GM19324 (cell line): Measurements from ENCODE around the gene DCLK2.
"Not testable (repeated sequence)": the region's sequence is repeated elsewhere in the genome, so short reads cannot be mapped to it uniquely, and the experiment has no call there.

Experiments
- ATAC-seq: cut with Tn5 transposase; IDR thresholded peaks from one replicate; pipeline ENCODE4 v1.9.1; 2021; ENCODE audit warnings: mild to moderate bottlenecking, moderate library complexity; ENCODE audit not compliant: unreplicated experiment, low FRiP score

DCLK2 gene

DNA sequence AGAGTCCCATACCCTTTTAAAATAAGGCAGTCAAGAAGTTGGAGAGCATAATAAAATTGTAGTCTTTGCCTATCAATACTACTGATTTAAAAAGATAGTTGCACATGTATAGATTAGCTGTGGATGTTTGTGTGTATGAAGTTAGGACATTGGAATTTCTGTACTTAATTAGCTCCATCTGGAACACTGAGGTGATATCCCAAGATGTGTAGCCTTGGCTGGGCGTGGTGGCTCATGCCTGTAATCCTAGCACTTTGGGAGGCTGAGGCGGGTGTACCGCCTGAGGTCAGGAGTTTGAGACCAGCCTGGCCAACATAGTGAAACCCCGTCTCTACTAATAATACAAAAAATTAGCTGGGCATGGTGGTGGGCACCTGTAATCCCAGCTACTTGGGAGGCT is 119.0 kb downstream of the DCLK2 start:
- not testable (repeated sequence) for ATAC-seq

DNA sequence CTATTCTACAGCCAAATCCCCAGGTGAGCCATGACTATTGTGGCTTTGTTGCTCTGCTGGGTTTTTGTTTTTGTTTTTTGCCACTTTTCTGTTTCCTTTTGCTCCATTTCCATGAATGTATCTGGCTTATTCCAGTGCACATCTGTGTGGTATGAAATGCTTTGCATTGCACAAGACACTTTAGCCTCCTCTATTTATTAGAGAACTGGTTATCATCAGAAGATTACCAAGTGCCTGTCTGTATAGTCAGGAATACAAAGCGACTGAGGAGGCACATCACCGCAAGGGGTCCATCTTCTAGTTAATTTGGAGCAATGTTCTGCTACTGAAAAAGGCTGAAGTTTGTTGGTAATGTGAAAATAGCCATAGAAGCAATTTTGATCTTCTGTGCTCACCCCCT is 120.8 kb downstream of the DCLK2 start:
- ATAC-seq, result no peak

DNA sequence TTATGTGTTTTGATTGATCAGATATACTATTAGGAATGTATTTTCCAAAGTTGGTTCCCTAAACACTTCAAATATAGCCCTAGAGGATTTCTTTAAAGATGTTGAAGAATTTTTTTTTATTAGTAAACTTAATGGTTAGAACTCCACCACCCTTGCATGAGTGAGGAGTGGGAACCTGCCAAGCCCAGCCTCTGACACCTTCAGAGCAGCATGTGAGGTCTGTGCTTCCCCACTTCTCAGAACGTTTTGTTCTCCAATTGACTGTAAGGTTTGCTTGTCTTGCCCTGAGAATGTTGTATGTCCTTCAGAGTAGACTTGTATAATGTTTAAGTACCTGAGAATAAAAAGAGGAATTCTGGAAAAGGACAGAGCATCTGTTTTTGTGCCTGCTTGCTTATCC is 126.8 kb downstream of the DCLK2 start:
- ATAC-seq, result no peak

- no peak for ATAC-seq
These were observed 128.0 kb downstream of the DCLK2 start for GRCh38 chr4:150206265-150206664.

- ATAC-seq, result no peak
These were observed 128.7 kb downstream of the DCLK2 start for GRCh38 chr4:150206954-150207353.

- no peak for ATAC-seq
These were observed 129.6 kb downstream of the DCLK2 start for GRCh38 chr4:150207871-150208270.

DNA sequence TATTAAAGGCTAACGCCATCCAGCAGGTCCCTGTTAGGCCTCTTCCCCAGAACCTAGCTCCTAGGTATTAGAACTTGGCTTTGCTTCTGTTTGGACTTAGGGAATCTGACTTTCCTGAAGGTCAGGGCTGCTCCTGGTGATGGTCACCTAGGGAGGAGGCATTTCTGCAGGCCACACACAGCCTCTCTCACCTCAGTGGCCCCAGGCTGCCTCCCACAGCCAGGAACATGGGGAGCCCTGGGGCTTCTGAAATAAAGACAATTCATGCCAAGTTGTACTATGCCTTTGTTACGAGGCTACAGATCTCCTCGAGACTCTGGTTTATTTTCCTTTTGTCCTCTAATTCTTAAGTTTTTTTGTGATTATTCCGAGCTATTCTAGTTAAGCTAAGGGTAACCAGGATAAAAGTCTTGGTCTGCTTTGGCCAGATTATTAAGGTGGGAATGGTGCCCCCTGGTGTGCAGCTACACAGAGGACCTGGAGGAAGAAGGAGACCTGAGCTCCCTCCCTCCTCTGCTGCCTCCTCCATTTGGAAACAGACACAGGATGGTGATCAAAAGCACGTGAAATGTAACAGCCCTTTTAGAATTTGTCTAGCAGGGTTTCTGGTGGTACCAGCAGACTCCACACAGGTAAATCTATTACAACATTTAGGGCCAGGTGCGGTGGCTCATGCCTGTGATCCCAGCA is 131.0 kb downstream of the DCLK2 start:
- no peak for ATAC-seq

DNA sequence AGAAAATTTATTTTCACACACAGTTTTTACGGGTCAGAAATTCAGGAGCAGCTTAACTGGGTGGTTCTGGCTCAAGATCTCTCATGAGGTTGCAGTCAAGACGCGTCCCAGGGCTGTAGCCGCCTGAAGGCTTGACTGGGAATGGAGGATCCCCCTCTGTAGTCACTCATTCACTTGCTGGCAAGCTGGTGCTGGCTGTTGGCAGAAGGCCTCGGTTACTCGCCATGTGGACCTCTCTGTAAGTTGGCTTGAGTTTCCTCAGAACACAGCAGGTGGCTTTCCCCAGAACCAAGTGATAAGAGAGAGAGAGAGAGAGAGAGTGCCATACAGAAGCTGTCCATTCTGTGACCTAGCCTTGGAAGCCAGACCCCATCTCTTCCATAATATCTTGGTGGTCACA is 132.8 kb downstream of the DCLK2 start:
- ATAC-seq, result no peak

DNA sequence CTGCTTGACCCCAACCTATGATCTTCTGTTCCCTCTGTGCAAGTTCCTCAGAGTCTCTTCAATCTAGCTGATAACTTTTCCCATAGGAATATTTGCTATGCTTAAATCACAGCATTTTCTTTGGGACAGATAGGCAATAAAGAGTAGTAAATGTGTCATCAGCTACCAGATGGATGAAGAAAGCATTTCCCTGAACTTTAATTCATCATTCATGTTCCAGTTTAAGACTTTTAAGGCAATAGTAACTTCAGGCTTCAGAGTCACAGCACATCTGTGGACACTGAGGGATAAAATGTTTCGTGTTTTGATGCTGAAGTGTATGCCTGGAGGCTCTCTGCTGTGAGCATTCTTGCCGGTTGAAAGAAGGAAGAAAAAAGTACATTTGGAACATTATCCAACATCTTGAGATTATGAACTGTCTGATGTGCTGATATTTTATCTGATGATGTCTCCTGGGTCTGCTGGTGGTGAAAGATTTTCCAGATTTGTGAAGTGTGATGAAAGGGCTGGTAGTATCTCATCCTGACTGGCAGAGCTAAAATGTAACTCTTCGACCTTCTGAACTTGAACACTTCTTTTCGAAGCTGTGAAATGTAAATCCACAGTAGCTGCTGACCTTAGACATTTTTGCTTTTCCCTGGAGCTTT is 133.7 kb downstream of the DCLK2 start:
- ATAC-seq, result no peak

- no peak for ATAC-seq
These were observed 134.2 kb downstream of the DCLK2 start for GRCh38 chr4:150212485-150212884.

- ATAC-seq, result no peak
These were observed 134.7 kb downstream of the DCLK2 start for GRCh38 chr4:150212927-150213326.

DNA sequence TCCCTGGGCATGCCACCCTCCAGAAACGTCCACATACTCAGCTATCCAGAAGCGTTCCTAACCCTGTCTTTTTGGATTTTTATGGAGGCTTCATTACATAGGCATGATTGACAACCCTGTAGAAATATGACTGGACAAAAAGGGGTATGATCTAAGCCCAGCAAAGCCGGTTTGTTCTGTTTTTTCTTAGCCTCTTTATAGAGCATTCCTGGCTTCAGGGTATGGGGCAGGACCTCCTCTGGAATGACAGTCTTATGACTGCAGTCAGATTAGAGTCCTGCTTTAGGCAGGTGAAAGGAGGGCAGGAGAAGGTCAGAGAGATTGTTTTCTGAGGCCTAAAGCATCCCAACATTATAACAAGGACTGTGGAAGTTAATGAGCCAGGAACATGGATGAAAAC is 137.4 kb downstream of the DCLK2 start:
- no peak for ATAC-seq

DNA sequence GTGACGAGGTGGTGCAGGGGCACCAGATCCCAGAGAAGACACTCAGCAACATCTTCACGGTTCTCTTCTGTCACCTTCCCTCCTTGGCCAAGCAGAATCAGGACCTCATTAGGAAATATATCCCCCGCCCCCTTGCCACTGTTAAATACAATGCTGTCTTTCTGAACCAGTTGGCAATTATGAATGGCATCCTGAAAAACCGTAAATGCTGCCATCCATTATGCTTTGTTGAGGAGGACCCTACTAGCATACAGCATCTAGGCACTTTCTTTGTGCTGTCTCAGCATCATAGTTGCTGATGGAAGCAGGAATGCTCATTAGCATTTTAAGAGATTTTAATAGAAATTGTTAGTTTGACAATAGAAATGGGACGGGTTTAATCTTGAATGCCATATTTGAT is 138.5 kb downstream of the DCLK2 start:
- no peak for ATAC-seq

- no peak for ATAC-seq
These were observed 138.9 kb downstream of the DCLK2 start for GRCh38 chr4:150217192-150217591.

- no peak for ATAC-seq
These were observed 139.6 kb downstream of the DCLK2 start for GRCh38 chr4:150217808-150218207.

DNA sequence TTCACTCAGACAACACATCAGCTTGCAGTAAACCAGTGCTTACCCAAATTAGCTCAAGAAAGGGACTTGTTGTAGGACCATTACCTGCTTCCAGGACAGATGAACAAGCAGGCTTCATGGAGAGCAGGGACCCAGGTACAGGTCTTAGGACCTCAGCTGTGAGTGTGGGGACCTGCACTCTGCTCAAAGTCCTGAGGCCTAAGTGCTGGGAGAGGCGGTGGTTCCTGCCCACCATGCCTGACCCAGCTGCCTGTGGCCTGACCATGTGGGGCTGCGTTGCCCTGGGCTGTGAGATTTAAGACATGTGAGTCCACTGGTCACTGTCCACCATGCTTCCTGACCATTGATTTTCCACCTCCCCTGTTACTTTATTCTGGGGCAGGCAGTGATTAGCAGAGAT is 140.2 kb downstream of the DCLK2 start:
- no peak for ATAC-seq

GRCh38 chr4:150219841-150220240 is 141.6 kb downstream of the DCLK2 start:
- ATAC-seq, result no peak

DNA sequence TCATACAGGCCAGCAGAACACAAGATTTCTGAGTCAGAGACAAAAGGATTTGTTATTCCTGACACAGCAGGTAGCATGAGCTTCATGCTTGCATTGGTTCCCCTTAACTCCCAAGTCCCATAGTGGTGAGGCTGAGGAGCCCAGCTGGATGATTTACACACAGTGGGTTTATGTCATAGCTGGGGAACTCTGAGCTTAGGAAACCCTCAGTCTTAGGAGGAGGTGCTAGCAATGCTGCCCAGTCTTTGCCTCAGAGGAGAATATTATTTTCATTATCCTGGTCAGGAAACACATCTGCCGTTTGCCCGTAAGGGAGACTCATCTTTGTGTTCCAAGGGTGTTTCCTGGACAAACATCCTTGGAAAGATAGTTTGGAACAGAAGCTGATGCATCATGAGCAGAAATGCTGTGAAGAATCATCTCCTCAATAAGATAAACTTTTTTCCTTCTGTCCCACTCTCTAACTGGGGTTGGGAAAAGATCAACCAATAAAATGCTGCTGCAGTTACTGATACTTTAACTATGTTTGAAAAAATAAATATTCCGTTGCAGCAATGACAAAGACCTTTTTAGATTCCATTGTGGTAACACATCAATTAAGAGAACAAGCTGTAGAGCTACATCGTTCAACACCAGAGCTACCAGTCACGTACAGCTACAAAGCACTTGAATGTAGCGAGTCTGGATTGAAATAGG is 146.8 kb downstream of the DCLK2 start:
- ATAC-seq, result no peak

DNA sequence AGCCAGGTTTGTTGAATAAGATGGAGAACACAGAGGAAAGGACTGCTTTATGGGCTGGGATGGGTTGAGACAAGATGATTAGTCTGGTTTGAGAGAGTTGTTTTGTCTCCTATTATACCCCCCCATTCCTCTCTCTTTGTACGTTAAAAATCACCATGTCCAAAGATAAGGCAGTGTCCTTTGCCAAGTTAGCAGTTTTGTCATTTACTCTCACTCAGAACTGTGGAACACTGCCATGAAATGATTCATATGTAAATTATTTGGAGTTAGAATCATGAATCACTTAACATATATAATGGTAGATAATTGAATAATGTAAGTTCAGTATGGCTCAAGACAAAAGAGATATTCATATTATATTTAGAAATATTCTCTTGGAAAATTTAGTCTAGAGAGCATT is 151.3 kb downstream of the DCLK2 start:
- ATAC-seq, result no peak

DNA sequence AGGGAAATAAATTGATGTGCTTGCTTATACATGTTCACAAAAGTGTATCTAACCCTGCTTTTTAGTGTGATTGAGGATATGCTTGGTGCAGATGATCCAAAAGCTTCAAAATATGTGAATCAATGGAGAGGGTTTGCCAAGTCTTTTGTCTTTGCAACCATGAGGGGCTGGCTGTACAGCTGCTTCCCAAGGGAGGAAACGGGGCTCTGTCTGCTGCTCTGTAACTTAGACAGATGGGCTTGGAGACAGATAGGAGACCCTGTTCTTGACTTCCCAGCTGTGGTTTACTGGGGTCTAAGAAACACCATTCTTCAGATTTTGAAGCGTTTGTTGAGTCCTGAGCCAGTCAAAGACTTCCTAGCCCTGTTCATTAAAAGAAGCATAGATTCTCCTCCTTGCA is 152.3 kb downstream of the DCLK2 start:
- ATAC-seq, result no peak

DNA sequence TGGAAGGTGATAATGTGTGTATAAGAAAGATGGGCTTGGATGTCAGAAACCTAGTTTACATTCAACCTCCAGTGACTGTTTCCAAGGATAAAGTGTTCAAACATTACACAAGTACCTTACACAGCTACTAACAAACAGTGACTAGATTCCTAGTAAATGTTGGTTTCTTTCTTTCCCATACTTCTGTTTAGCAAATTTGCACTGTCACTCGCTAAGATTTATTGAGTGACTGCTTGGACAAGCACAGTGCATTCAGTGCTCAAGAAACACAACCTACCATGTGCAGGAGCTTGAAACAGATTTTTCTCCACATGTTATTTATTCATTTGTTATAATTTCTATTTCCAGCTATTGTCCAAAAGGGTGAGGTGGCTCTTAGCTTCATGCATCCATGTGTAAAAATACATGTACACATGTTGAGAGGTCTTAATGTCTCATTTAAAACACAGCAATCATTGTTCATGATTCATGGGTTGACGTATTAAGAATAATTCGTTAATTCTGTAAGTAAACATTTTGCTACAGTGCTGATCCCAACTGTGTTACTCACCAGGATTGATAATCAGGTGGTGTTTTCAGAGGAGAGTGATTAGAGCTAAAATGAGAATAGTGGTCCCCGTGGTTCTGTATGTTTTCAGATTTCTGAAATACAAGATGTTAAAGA is 153.0 kb downstream of the DCLK2 start:
- ATAC-seq, result no peak
